ENCODE measurements around the gene ATP8B1. TPM values are rescaled to one million over a fixed set of nuclear protein-coding genes. Genes with fewer than 3 reads are reported as not detected.

ATP8B1 gene
- total and polyA plus RNA-seq, 2 of the 8 experiments (the other 6 are each of a cell fraction or from before 2014, with no cell fraction given): 1.1 to 4.6 TPM

GRCh38 chr18:57807336-57808117, 4.4 kb upstream of the ATP8B1 start (continued):
- TF ChIP-seq USF2 (IDR thresholded peaks at IDR 0.05; ENCODE audit: low read length): no peak
- TF ChIP-seq YY1 (IDR thresholded peaks at IDR 0.05; ENCODE audit: low read depth, low read length): no peak
- no peak for TF ChIP-seq E2F6 (IDR thresholded peaks at IDR 0.05)
- no peak for TF ChIP-seq POLR2A (IDR thresholded peaks at IDR 0.05; ENCODE audit: control extremely low read depth in 1 of 2, low read depth in 2 of 2, low read length in 2 of 2)
- no peak for TF ChIP-seq BCL11A (IDR thresholded peaks at IDR 0.05; ENCODE audit: low read depth in 2 of 2, low read length in 2 of 2)

All from H1 (cell line).